HepG2 (cell line): ENCODE measurements around the gene KRTAP10-11. TPM values are rescaled to one million over a fixed set of nuclear protein-coding genes. Genes with fewer than 3 reads are reported as not detected.

Experiments
- ATAC-seq: fragments of 200-7000 bp; cut with Tn5 transposase; 3 replicates; pipeline ENCODE4 v1.9.1; 2020; ENCODE audit warnings: mild to moderate bottlenecking, moderate library complexity
- BruUV-seq: library from RNA; stranded (reverse); fragments of 400-500 nt; replicated peaks from 2 replicates; lab custom pipeline; 2021; lab: Mats Ljungman, UMichigan
- CTCF ChIA-PET: fragments of 300-600 bp; formaldehyde crosslinking; extraction: SDS; loops from one replicate; lab custom pipeline; 2021; ENCODE audit warnings: low total read pairs, inconsistent platforms, low intra/inter-chr PET ratio; lab: Yijun Ruan, JAX
- POLR2A ChIA-PET: fragments of 350-600 bp; sonication (Branson Sonifier 250); formaldehyde crosslinking; loops from one replicate; lab custom pipeline; 2020; ENCODE audit warnings: antibody characterized with exemption, inconsistent platforms; lab: Yijun Ruan, JAX
- DNase-seq: peaks from one replicate; pipeline ENCODE4 v3.0.0-alpha.2; 2015; ENCODE audit warnings: low spot score
- FAIRE-seq: peaks from 3 replicates; lab custom pipeline; 2011; peaks lifted over from hg19 to GRCh38; lab: Jason Lieb, UNC
- H2AFZ ChIP-seq: one replicate; pipeline ENCODE4 v1.6.1; 2011; ENCODE audit warnings: low read length, inconsistent platforms
- H3K27ac ChIP-seq: fragments of 300-600 bp; 3 replicates; pipeline ENCODE4 v1.8.0; 2011; ENCODE audit warnings: mixed run types, mild to moderate bottlenecking, mixed read lengths, low read length, inconsistent platforms; ENCODE audit not compliant: insufficient read depth; ENCODE audit errors: extremely low read length
- H3K27me3 ChIP-seq, 2 experiments: fragments of 200-600 bp in 1 of 2; 2 replicates in 1 of 2; 3 replicates in 1 of 2; pipeline versions ENCODE4 v1.6.0 to v1.8.0; 2011; ENCODE audit warnings: low read length in 2 of 2, mild to moderate bottlenecking in 2 of 2, moderate library complexity in 2 of 2, inconsistent platforms in 1 of 2; ENCODE audit not compliant: insufficient read depth in 2 of 2, control insufficient read depth in 1 of 2
- H3K36me3 ChIP-seq, 2 experiments: fragments of 200-600 bp in 1 of 2; replicated peaks in 1 of 2; 2 replicates in 1 of 2; 3 replicates in 1 of 2; pipeline versions ENCODE4 v1.5.1 to v1.8.0; 2011; ENCODE audit warnings: low read length in 2 of 2, inconsistent platforms in 1 of 2; ENCODE audit not compliant: insufficient read depth in 2 of 2, control insufficient read depth in 1 of 2
- H3K4me1 ChIP-seq: 2 replicates; pipeline ENCODE4 v1.5.1; 2012; ENCODE audit warnings: low read length, inconsistent platforms; ENCODE audit not compliant: insufficient read depth
- H3K4me2 ChIP-seq: 2 replicates; pipeline ENCODE4 v1.6.0; 2011; ENCODE audit warnings: low read depth, low read length, inconsistent platforms
- H3K4me3 ChIP-seq, 3 experiments: fragments of 200-600 bp in 1 of 3; sonication (generic), shearing (Covaris generic) in 1 of 3; replicated peaks in 1 of 3; 2 replicates each; pipeline ENCODE4 v1.5.1; 2011 to 2016; ENCODE audit warnings: low read length in 3 of 3, inconsistent platforms in 2 of 3, low read depth in 2 of 3, mild to moderate bottlenecking in 2 of 3, control low read depth in 1 of 3, mixed read lengths in 1 of 3; ENCODE audit not compliant: insufficient read depth in 1 of 3
- H3K79me2 ChIP-seq: one replicate; pipeline ENCODE4 v1.6.1; 2011; ENCODE audit warnings: low read length, inconsistent platforms; ENCODE audit not compliant: insufficient read depth
- H3K9ac ChIP-seq: 2 replicates; pipeline ENCODE4 v1.6.0; 2011; ENCODE audit warnings: mild to moderate bottlenecking, low read depth, low read length, inconsistent platforms; ENCODE audit not compliant: insufficient read depth
- H3K9me3 ChIP-seq: 2 replicates; pipeline ENCODE4 v1.5.1; 2012; ENCODE audit warnings: mild to moderate bottlenecking, low read length
- H4K20me1 ChIP-seq: 2 replicates; pipeline ENCODE4 v1.6.0; 2011; ENCODE audit warnings: inconsistent platforms, mild to moderate bottlenecking, low read length, moderate library complexity; ENCODE audit not compliant: insufficient read depth
- CBX1 ChIP-seq: IDR thresholded peaks from one replicate; pipeline ENCODE4 v1.6.1; 2016; ENCODE audit warnings: antibody characterized with exemption, low read depth
- DNMT1 ChIP-seq: sonication (generic); formaldehyde crosslinking; IDR thresholded peaks from 2 replicates; pipeline ENCODE4 v1.5.1; 2020; ENCODE audit warnings: mild to moderate bottlenecking, missing genetic modification reagents
- FLYWCH1 ChIP-seq: sonication (generic); formaldehyde crosslinking; IDR thresholded peaks from 2 replicates; pipeline ENCODE4 v1.8.1; 2023; ENCODE audit warnings: mild to moderate bottlenecking, missing genetic modification reagents
- GATA4 ChIP-seq: sonication (generic); IDR thresholded peaks from 2 replicates; pipeline ENCODE4 v1.6.1; 2016; ENCODE audit warnings: antibody characterized with exemption, low read depth, borderline replicate concordance
- ISX ChIP-seq: sonication (generic); formaldehyde crosslinking; conservative IDR thresholded peaks from 2 replicates; pipeline ENCODE4 v1.5.0; 2020; ENCODE audit warnings: missing genetic modification reagents
- KDM2A ChIP-seq: sonication (generic); formaldehyde crosslinking; IDR thresholded peaks from 2 replicates; pipeline ENCODE4 v1.4.0; 2020; ENCODE audit warnings: low read depth, missing genetic modification reagents, borderline replicate concordance
- ZNF605 ChIP-seq: sonication (generic); formaldehyde crosslinking; IDR thresholded peaks from 2 replicates; pipeline ENCODE4 v1.8.0; 2022; ENCODE audit warnings: mild to moderate bottlenecking, missing genetic modification reagents
- ZNF619 ChIP-seq: sonication (generic); formaldehyde crosslinking; IDR thresholded peaks from 2 replicates; pipeline ENCODE4 v1.4.0; 2020; ENCODE audit warnings: mild to moderate bottlenecking, missing genetic modification reagents
- ZNF781 ChIP-seq: sonication (generic); formaldehyde crosslinking; IDR thresholded peaks from 2 replicates; pipeline ENCODE4 v1.5.1; 2020; ENCODE audit warnings: borderline replicate concordance, mild to moderate bottlenecking, missing genetic modification reagents; ENCODE audit errors: not compliant biosample characterization
- ZSCAN20 ChIP-seq: sonication (generic); formaldehyde crosslinking; IDR thresholded peaks from 2 replicates; pipeline ENCODE4 v1.4.0; 2020; ENCODE audit warnings: missing genetic modification reagents, mild to moderate bottlenecking, borderline replicate concordance
- WGBS: methylation state at CpG from one replicate; pipeline ENCODE4 v1.1.6; 2017; ENCODE audit warnings: low lambda C conversion rate; 5-methylcytosine and 5-hydroxymethylcytosine counted together
- in situ Hi-C: cut with HindIII; loops from 2 replicates; pipeline ENCODE4 v1.10.0; 2017; ENCODE audit warnings: low pct_unique_long_range_greater_than_20kb; ENCODE audit not compliant: extremely low pct_ligation_motif_present
- intact Hi-C: fragments of 100-400 bp; cut with micrococcal nuclease; formaldehyde crosslinking; loops from one replicate; pipeline ENCODE4 v1.10.0; 2022; ENCODE audit not compliant: unreplicated experiment
- polyA plus RNA-seq, 8 experiments: library from polyadenylated mRNA; depleted of rRNA in 3 of 8; stranded (reverse) in 7 of 8; unstranded in 1 of 8; fragments of >200 nt; fragmentation: Illumina TruSeq in 4 of 8; extraction: Trizol in 4 of 8; gene quantifications; 2 replicates each; pipeline versions ENCODE4 v1.2.1 to v1.2.3, GENCODE V29; 2011 to 2016; ENCODE audit warnings: low read depth in 4 of 8, missing spikeins in 1 of 8, mixed read lengths in 1 of 8; ENCODE audit not compliant: insufficient read depth in 1 of 8
- total RNA-seq, 5 experiments: library from RNA; depleted of rRNA; stranded (reverse); fragments of >200 nt; fragmentation: Illumina TruSeq; extraction: Trizol; gene quantifications; 2 replicates each; pipeline ENCODE4 v1.2.3, GENCODE V29; 2016; ENCODE audit warnings: low read depth in 1 of 5
- TF ChIP-seq, protein P1 (sequence below): sonication (generic); formaldehyde crosslinking; IDR thresholded peaks from 2 replicates; pipeline ENCODE4 v1.8.0; 2022; ENCODE audit warnings: low read depth, missing genetic modification reagents
- TF ChIP-seq, protein P2 (sequence below): sonication (generic); formaldehyde crosslinking; IDR thresholded peaks from 2 replicates; pipeline ENCODE4 v1.4.0; 2020; ENCODE audit warnings: low read depth, mild to moderate bottlenecking, missing genetic modification reagents
- TF ChIP-seq, protein P3 (sequence below): sonication (generic); formaldehyde crosslinking; IDR thresholded peaks from 2 replicates; pipeline ENCODE4 v1.8.0; 2023; ENCODE audit warnings: mild to moderate bottlenecking, missing genetic modification reagents
- TF ChIP-seq, protein P4 (sequence below): sonication (generic); formaldehyde crosslinking; IDR thresholded peaks from 2 replicates; pipeline ENCODE4 v1.4.0; 2020; ENCODE audit warnings: missing genetic modification reagents
- TF ChIP-seq, protein P5 (sequence below): sonication (generic); formaldehyde crosslinking; IDR thresholded peaks from 2 replicates; pipeline ENCODE4 v1.5.0; 2020; ENCODE audit warnings: mild to moderate bottlenecking, missing genetic modification reagents

Gene KRTAP10-11
- total and polyA plus RNA-seq, 2 of the 13 experiments (the other 11 are each of a cell fraction or from before 2014, with no cell fraction given) = not detected

DNA sequence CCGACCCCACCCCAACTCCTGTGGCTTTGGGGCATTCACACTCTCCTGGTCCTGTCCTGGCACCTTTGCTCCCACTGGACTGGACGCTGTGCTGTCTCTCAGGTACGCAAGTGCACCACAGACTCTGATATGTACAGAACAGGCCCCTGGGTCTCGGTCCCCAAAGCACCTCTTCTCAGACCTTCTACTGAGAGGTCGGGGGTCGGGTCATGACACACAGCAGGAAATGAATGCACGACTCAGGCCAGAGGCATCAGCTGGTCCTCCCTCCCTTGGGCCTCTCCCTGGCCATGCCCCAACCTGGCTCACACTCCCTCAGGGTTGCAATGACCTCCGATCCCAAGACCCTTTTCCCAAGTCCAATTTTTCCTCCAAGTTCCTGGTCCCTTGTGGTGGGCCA, 49.0 kb downstream of the KRTAP10-11 start (continued):
- no peak for TF ChIP-seq ZSCAN20
- no peak for TF ChIP-seq KDM2A (CRISPR knock-in tag)
- TF ChIP-seq, protein P1, sequence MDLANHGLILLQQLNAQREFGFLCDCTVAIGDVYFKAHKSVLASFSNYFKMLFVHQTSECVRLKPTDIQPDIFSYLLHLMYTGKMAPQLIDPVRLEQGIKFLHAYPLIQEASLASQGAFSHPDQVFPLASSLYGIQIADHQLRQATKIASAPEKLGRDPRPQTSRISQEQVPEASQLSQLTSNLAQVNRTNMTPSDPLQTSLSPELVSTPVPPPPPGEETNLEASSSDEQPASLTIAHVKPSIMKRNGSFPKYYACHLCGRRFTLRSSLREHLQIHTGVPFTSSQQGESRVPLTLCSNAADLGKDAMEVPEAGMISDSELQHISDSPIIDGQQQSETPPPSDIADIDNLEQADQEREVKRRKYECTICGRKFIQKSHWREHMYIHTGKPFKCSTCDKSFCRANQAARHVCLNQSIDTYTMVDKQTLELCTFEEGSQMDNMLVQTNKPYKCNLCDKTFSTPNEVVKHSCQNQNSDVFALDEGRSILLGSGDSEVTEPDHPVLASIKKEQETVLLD (CRISPR knock-in tag) = no peak
- TF ChIP-seq, protein P2, sequence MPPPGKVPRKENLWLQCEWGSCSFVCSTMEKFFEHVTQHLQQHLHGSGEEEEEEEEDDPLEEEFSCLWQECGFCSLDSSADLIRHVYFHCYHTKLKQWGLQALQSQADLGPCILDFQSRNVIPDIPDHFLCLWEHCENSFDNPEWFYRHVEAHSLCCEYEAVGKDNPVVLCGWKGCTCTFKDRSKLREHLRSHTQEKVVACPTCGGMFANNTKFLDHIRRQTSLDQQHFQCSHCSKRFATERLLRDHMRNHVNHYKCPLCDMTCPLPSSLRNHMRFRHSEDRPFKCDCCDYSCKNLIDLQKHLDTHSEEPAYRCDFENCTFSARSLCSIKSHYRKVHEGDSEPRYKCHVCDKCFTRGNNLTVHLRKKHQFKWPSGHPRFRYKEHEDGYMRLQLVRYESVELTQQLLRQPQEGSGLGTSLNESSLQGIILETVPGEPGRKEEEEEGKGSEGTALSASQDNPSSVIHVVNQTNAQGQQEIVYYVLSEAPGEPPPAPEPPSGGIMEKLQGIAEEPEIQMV (CRISPR knock-in tag) = no peak
- TF ChIP-seq CBX1 = no peak
- TF ChIP-seq, all 625 proteins: peak for 0

DNA sequence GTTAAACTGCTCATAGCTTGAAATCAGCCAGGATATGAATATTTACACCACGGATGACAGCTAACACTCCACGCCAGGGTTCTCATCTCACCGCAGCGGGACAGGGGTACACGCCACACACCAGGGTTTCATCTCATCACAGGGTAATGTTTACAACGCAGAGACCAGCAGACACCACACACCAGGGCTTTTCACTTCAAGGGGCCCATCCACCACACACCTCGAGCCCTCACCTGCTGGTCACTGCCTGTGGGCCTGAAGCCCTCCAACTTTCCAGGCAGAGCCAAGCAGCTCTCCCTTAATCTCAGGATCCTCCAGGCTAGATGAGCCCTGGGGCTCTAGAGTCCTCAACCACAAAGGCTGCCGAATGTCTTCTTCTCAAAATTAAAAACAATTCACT, 49.4 kb downstream of the KRTAP10-11 start:
- ChIA-PET POLR2A (no interaction called here), CTCF (no interaction called here)
- H3K27ac ChIP-seq = no peak overlapping the region
- no peak overlapping the region for H2AFZ ChIP-seq
- H3K4me1 ChIP-seq = peaks cover 56% of the 10 kb centered on the region
- ATAC-seq (no peak), DNase-seq (no peak), FAIRE-seq (no peak)
- peaks cover 0 to 2% of the 10 kb centered on the region in 2 experiments; a peak in 1 of 5 replicates for H3K27me3 ChIP-seq
- 69% methylated on average over 8 of the region's 8 CpGs for WGBS
- H3K4me2 ChIP-seq = no peak overlapping the region
- BruUV-seq = no TSS peak
- no peaks in the 10 kb centered on the region for H3K36me3 ChIP-seq
- H3K9me3 ChIP-seq = peaks cover 16% of the 10 kb centered on the region
- H4K20me1 ChIP-seq = no peaks in the 10 kb centered on the region
- in situ Hi-C loops (no loop called here), intact Hi-C loops (loop anchor here (10.0 kb wide), 1 partner anchor 61 kb away; the partner anchor contains the start of gene KRTAP10-10)
- H3K79me2 ChIP-seq = no peaks in the 10 kb centered on the region
- no peak overlapping the region for H3K9ac ChIP-seq
- H3K4me3 ChIP-seq = no peak overlapping the region
- TF ChIP-seq ISX (no peak), FLYWCH1 (CRISPR knock-in tag) (no peak), DNMT1 (CRISPR knock-in tag) (no peak), GATA4 (no peak), ZNF781 (CRISPR knock-in tag) (no peak), ZNF605 (CRISPR knock-in tag) (no peak), ZNF619 (no peak)
- TF ChIP-seq, protein P3, sequence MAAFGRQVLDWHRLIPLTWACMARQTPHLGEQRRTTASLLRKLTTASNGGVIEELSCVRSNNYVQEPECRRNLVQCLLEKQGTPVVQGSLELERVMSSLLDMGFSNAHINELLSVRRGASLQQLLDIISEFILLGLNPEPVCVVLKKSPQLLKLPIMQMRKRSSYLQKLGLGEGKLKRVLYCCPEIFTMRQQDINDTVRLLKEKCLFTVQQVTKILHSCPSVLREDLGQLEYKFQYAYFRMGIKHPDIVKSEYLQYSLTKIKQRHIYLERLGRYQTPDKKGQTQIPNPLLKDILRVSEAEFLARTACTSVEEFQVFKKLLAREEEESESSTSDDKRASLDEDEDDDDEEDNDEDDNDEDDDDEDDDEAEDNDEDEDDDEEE (CRISPR knock-in tag) = no peak
- TF ChIP-seq, protein P4, sequence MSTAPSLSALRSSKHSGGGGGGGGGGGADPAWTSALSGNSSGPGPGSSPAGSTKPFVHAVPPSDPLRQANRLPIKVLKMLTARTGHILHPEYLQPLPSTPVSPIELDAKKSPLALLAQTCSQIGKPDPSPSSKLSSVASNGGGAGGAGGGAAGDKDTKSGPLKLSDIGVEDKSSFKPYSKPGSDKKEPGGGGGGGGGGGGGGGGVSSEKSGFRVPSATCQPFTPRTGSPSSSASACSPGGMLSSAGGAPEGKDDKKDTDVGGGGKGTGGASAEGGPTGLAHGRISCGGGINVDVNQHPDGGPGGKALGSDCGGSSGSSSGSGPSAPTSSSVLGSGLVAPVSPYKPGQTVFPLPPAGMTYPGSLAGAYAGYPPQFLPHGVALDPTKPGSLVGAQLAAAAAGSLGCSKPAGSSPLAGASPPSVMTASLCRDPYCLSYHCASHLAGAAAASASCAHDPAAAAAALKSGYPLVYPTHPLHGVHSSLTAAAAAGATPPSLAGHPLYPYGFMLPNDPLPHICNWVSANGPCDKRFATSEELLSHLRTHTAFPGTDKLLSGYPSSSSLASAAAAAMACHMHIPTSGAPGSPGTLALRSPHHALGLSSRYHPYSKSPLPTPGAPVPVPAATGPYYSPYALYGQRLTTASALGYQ (CRISPR knock-in tag) = no peak
- TF ChIP-seq, protein P5, sequence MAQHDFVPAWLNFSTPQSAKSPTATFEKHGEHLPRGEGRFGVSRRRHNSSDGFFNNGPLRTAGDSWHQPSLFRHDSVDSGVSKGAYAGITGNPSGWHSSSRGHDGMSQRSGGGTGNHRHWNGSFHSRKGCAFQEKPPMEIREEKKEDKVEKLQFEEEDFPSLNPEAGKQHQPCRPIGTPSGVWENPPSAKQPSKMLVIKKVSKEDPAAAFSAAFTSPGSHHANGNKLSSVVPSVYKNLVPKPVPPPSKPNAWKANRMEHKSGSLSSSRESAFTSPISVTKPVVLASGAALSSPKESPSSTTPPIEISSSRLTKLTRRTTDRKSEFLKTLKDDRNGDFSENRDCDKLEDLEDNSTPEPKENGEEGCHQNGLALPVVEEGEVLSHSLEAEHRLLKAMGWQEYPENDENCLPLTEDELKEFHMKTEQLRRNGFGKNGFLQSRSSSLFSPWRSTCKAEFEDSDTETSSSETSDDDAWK (CRISPR knock-in tag) = no peak
